ENCODE results near the gene UROS.
A peak's percentile ranks its signal among the peaks of the same experiment; 100 is the strongest.

The UROS gene

DNA sequence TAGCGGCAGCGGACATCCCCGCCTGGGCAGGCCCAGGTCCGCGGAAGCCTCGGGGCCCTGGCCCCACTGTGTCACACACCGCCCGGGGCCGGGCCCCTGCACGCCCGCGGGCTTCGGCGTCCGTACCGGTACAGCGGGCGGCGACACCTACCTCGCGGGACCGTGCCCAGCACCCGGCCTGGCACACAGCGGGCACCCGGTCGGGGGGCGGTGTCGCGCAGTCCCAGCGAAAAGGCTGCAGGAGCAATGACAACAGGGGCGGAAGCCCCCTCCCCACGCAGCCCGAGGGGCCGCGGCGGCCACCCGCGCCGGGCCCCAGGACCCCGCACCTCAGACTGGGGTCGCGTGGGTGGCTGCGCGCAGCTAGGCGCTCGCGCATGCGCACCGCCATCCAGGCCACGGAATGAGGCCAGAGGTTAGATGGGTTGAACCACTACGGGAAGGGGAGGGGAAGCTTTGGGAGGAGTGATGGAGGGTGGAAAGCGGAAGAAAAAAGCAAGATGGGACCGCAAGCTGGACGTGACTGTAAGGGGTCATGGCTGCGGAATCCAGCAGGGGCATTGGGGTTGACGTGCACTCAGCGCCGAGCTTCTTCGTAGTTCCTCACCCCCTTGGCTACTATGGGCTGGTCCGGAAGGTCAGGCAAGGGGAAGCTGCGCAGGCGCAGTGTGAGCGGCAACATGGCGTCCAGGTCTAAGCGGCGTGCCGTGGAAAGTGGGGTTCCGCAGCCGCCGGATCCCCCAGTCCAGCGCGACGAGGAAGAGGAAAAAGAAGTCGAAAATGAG lies at the start of gene UROS, which contains the start of gene BCCIP:
UROS (minus strand) TSS at position 381 of the 785 bp plus-strand sequence. CDS start 6,759 bp downstream, outside the sequence.
BCCIP (plus strand) TSS at position 669 of the 785 bp plus-strand sequence; CDS start at position 681, 12 bp downstream.
- DNase-seq = peak; percentile 84

DNA sequence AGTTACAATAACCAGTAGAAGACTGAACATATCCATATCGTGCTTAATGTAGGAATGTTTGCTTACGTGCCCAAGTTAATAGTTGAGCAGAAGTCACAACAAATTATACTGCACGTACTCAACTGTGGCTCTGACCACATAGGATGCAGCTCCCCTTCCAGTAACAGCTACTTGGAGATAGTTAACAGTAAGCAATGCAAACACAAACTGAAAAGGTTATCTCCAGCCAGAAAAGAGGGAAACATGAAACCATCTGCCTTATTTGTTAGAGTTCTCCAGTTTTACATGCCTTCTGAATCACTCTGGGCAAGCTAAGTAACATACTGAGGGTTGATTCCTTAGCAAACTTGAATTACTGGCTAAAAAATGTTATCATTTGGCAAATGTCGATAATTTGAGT lies 48.3 kb upstream of the UROS start:
- no peak for DNase-seq

DNA sequence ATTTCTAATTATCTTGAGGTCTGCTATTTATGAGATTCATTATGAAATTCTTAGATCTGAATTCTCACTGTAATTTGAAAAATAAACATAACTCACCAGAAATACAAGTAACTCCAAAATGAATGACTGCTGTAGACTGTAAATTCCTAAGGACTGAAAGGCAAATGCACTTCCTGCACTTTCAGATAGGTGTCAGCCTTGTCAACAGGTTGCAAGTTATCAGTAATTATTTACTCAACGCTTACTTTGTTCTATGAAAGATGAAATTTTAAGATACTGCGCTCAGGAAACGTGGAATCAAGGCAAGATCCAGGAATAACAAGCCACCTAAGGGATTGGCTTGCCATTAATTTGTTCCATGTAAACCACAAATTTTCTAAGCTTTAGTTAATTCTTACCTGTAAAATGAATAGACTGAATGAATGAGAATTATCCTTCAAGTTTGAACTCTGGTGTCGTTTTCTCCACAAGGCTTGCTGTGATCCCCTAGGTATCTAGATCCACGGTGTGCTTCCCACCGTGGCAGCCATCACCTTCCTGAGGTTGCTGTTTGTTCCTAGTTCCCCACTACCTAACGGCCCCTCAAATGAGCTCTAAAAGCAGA lies 45.4 kb upstream of the UROS start:
- DNase-seq = no peak

DNA sequence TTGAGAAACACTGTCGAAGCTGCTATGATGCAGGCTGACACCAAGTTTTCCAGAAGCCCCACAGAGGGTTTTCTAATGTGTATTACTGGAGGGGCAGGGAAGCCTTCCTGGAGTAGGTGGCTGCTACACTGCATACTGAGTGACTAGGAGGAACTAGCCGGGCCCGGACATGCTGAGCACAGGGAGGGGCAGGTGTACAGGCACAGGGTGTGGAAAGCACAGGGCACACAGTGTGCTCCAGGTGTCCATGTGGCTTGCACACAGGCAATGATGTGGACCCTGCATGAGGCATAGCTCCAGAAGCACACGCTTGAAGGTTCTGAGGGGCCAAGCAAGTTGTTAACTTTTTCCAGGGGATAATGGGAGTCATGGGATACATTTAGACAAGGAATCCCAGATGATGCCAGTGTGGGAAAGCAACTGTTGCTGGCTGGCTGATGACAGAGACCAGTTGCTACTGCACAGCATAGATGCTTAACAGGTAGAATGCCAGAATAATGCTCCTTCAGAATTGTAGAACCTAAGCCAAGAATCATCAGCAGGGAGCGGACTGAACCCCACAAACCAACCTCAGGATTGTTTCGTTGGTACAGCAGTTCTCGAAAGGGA lies 43.5 kb upstream of the UROS start:
- DNase-seq = no peak

DNA sequence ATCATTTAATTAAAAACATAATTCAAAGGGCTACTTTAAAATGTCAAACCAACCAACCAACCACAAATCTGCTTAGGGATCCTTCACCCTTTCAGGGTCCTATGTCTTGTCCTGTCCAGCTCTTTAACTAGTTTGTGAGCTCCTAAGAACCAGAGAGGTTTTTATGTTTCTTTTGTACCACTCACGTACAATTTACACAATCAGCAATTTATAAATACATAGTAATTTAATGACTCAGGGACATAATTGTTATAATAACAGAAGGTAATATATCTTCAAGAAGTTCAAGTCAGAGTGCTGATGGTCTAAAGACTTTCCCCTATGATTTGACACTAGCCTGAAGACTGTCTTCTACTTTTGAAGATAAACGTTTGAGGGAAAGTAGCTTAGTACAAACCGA lies 42.1 kb upstream of the UROS start:
- DNase-seq = no peak

DNA sequence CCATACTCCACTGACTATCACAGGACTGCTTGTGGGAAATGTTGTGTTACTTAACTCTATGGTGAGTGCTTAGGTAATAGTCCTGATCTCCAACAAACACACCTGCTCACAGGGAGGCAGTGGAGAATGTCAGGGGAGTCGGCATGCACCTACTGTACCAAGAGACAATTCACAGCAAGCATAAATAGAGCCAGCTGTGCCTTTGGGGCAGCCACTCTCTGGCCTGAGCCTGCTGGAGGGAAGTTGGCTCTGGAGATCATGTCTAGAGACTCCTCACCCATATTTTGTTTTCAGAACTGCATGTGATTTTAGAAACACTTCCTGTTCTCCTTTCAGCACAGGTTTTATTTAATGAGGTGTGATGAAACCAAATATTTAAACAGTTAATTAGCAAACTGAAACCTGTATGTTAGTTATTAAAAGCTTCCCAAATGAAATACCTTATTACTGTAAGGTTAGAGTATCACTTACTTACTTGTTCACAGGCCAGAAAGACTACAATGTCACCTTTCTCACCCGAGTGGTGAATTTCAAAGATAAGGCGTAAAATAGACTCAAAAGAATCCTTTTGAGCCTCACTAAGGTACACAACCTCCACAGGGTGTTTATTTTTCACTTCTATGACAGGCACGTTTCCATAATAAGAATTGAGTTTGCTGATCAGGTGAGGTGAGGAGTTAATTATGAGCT lies 36.2 kb upstream of the UROS start:
- no peak for DNase-seq

DNA sequence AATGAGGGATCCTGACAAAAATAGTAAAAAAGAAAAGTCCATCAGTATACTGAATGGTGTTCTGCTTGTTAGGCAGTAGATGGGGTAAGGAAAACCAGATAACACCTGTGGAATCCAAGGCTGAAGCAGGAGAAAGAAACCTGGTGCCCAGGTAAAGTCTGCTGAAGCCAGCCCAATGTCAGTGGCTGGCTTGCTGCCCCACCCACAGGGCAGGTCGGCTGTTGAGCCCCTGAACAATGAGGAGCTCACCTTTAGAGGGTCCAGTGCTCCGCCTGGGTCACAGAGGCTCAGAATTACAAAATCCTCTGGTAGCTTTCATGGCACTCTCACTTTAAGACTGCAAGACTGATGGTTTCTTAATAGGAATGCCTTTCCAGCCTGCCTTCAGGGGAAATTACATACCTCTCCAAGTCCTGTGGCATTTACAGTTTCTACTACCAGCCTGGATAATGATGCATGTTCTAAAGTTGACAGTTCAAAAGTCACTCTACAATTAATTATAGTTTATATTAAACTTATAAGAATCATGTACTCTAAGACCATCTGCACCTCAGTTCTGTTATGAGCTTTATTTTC lies 34.2 kb upstream of the UROS start:
- no peak for DNase-seq

DNA sequence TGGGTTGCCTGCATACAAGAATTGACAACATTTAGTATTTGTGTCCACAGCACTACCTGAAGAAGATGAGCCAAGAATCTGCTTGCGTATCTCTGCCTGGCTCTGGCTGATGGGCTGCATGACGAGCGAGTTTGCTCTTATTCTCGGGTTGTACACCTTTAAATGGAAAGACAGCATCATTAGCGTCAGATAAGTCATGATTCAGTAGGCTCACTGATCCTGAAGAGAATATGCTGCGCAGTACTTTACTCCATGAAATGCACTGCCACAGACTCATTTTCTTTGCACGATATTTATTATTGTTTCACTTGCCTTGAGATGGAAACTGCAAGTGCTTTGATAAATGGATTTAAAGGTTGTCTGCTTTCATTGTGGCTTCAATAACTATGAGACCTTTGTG lies 29.4 kb upstream of the UROS start:
- DNase-seq = no peak

DNA sequence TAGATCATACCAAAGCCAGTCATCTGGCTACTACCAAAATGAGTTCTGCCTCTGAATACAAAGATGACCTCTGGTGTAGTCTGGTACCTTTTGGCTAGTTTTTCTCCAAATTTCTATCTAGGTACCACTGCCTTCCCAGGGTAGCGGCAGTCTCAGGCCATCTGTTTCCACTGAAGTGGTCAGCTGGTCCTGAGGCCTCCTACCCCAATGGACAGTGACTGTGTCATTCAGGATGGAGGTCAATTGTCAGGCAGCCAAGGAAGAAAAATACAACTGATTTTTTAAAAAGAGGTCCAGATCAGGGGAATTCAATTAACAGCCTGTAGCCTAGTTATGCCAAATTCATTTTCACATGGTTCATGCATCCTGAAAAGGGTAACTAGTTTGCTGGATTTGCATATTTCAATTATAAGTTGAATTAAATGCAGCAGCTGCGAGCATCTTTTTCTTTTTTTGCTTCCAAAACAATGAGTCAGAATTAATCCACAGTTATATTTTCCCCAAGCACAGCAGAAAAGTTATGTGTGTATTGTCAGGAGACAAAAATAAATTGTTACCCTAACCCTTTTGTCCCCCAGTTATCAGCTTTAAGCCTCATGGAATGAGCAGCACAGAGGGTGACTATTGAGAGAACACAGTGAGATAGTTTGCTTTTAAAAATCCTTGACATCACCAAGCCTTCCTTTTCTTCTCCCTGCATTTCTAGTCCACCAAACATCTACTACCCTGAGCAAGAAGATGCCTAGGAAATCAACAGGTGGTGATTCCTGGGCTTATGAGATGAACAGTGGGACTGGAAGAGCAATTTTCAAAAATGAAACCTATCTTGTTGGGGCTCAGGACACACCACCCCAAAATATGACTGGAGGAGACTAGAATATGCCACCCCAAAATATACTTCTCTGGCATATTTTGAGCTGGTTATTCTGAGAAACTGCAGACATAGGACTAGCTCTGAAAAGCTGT lies 28.0 kb upstream of the UROS start:
- DNase-seq = no peak

DNA sequence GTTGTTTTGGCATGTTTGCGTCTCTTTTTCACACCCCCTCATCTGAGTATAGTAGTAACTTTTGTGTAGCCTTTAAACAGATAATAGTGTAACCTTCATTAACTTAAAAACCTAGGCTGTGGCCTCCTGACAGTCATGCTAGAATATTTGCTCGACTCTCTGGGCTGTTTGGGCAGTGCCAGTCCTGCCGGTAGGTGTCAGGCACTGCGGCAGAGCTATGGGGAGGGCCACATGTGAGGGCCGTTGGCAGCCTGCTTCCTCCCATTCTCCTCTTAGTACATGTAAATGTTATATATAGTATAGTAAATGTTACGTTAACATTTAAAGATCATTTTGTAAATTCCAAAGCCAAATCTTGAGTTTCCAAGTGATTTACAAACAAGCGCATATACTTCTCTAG lies 26.4 kb upstream of the UROS start:
- no peak for DNase-seq

DNA sequence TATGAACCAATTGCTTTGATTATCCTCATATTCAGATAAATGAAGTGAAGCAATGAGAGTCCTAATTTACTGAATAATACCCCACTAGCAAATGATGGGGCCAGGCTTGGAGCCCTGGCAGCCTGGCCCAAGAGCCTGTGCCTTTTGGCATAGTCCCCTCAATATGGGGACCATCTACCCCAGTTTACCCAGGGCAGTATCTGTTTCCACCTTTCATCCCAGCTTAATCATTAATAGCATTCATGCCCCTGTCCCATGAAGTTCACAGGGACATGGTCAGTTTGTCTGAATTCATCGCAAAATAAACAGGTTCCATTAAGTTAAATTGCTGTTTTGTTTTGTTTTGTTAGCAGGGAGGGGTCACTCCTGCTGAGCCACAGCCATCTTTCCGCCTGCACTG lies 25.8 kb upstream of the UROS start:
- no peak for DNase-seq

DNA sequence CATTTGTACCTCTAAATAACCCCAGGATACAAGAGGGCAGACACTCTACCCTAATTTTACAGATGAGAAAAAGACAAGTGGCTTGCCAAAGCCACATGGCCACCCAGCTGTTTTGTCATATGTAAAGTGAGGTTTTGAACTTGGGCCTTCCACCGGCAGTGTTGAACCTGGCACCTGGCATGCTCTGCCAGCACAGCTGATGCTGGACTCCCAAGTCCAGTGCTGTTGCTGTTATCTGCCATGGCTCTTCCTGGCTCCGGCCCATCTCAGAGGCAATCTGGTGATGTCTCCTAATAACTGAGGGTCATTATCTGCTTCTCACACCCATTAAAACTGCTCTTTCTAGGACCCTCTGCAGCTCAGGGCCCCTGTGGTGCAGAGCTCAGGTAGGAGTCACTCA lies 25.3 kb upstream of the UROS start:
- no peak for DNase-seq

DNA sequence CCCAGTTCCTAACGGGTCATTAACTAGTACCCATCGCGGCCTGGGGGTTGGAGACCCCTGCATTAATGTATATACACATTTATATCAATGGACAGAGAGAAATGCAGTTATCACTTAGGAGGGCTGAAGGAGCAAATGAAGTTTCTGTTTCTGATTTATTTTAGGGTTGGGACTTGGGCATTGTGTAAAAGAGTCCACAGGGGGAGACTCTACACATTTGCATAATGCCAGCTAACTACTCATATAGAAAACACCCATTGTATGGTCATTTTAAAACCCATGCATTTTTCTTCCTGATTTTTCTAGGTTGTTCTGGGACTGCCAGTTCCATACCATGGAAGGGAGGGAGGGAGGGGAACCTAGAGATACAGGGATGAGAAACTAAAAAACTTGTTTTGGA lies 23.8 kb upstream of the UROS start:
- DNase-seq = no peak

DNA sequence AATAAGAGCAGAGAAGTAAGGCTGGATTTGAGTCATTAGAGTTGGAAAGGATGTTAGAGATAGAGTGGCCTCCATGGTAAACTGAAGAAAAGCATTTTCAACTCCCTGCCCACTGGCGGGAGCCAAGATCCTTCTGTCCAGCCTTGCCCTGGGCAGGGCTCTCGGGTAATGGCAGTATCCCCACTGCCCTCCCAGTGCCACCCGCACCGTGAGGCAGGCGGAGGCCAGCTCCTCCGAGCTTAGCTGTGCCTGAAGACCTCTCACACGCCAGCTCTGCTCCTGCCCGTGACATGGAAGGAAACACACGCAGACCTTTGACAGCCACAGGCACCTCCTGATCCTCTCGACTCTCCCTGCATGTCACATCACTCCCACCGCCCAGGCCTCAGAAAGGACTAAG lies 22.6 kb upstream of the UROS start:
- DNase-seq = no peak

DNA sequence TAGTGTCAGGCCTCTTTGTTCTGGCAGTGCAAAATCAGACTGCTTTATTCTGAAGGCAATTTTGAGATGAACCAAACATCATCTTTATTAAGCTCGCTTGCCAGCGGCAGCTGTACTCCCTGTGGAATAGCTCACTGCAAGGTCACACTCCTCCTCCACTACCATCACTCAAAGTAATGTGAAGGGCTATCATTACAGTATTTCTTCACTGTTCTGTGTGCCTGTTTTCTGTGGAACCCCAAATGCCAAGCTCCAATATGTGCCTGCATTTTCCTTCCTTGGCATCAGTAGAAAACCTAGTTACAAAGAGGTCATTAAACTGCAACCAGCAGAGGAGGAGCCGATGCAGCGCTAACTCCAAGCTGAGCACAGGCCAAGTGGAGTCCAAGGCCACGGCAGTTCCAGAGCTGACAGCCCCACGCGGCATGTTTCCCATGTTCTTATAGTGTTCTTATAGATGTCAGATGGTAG lies 21.7 kb upstream of the UROS start:
- DNase-seq = no peak

DNA sequence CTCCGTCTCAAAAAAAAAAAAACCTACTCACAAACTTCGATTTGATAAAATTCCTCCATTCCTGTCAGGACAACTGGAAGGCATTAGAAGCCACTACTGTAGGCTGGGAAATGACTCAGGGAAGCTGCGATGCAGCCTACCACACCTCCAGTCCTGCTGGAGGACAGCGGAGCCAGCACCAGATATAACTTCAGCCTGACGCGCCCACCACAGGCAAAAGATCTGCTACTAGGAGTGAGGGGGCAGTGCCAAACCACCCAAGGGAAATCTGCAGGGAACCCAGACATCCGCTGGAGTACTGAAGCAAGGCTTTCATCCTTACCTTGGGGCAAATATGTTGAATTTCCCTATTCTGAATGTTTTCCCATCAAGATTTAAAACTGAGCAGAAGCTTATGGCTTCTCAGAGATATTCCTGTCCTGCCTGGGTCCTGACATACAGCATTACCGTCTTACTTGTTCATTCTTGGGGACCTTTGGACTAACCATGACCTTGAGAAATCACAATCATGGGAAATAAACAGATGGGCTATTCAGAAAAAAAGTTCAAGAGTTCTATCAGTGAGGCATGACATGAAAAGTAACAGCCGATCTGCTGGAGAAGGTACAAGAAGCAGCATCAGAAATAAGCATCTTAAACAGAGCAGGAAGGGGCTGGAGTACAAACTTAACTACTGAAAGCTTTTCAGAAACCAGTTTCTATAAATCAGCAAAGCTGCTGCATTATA lies 20.7 kb upstream of the UROS start:
- DNase-seq = no peak

DNA sequence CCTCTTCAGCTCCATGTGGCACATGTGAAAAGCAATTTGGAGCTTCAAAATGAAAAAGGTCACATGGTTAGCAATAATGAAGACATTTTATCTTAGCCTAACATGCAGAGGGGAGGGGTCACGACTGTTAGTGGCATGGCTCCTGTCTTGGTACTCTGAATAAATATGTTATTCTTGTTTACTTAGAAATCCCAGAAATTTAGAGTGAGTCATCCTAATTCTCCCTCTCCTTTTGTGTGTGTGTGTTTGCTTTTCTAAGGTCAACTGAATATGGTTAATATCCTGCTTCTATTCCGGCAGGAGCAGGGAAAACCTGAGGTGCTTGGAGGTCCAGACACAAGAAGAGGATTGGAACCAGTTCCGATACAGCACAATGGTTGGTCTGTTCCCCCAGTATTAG lies 17.9 kb upstream of the UROS start:
- DNase-seq = no peak

DNA sequence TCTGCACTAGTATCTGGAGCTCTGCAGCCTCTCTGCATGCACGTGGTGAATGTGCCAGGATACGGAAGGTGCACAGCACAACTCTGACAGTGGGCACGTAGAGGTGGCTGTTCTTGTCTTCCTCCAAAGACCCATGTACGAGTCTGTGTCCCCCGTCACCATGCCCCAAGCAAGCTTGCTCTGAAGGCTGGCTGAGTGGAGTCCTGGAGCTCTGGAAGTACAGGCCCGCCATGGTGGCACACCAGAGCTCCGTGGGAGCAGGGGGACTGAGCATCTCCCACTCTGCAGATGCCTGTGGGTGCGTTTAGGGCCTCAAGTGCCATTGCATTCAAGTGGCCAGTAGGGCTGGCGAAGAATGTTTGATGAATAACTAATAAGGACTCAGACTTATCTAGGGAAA lies 17.3 kb upstream of the UROS start:
- DNase-seq = no peak

DNA sequence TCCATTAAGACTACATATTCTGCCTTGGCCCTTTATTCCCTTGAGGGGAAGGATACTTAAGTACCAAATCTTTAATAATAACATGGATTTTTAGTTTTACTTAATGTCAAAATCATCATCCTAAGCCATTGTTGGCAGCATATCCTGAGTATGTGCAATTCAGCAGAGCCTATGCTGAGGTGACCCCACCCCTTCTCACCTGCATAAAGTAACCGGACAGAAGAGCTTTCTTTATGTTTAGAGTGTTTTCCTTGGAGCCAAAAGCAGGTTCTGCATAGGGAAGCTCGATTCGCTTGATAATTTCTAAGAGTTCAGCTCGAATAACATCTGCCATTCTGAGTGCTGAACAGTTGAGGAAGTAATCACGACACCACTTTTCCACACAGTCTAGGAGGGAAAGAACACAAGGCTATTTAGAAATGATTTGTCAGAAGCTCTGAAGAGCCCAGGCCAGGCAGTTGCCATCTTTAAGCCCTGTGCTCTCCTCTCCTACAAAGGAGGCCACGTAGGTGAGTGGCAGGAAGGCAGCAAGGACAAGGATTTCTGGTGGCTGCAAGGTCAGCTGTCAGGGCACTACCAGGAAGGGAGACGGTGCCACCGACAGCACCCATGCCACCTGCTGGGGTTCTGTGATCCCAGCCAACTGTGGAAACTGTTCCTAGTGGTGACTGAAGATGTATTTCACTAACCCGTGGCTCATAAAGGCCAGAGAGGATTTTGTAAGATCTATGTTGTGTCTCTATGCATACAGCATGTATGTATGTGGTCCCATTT lies 15.9 kb upstream of the UROS start:
- no peak for DNase-seq

DNA sequence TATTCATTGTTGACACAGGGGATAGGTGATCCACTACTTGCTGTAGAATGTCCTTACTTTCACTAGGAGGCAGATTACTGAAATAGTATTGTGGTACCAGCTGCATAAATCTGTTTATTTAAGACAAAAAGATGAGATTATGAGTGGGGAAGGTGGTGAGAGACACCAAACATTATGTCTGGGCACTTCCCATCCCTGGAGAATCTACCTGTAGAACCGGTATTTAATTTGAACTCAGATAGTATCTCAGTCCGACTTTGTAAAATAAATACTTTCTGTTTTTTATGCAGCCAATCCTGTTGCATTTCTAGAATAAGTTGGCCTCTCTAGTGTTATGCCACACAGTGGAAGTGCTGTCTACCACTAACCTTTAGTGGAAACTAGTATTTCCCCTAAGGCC lies 13.7 kb upstream of the UROS start:
- no peak for DNase-seq

Data from GOT3 (cell line).